Uterus (tissue), 2 donors: ENCODE measurements around the gene TMPRSS4.

Experiments
- POLR2A ChIP-seq, 2 donors: fragments of 450-650 bp; IDR thresholded peaks; one replicate each; pipeline ENCODE4 v1.6.1; 2016; ENCODE audit warnings: antibody characterized with exemption in 2 of 2, mild to moderate bottlenecking in 1 of 2, moderate library complexity in 1 of 2
- TF ChIP-seq, protein P1 (sequence below), 4 experiments: fragments of 200-600 bp in 2 of 4; fragments of 450-650 bp in 2 of 4; sonication (generic) in 2 of 4; IDR thresholded peaks; one replicate each; pipeline ENCODE4 v1.5.1; 2016 to 2019; ENCODE audit warnings: antibody characterized with exemption in 4 of 4, mild to moderate bottlenecking in 2 of 4, moderate library complexity in 1 of 4

DNA sequence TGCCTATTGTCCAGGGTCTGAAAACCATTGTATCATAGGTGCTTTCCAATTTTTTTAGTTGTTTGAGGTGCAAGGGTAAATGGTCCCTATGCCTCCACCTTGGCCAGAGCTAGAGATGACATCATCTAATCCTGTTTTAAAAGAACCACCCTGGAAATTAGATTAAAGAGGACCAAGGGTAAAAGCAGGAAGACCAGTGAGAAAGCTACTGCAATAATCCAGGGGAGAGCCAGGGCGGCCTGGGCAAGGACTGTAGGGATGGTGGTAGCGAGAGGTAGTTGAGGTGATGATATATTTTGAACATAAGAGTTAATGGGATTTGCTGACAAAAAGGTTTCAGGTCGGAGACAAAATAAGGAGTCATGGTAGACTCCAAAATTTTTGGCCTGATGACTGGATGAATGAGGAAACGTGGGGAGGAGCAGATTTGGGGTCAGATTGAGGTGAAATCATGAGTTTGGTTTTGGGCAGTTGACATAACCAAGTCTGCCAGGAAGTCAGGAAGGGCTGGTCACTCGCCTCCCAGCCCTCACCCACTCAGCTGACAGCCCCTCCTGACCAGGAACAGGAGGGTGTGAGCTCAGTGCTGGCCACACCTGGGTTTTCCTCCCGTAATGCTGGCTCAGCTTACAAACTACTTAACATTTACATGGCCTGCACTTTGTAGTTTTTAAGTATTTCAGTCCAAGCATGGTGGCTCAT, 52.7 kb downstream of the TMPRSS4 start:
- TF ChIP-seq, protein P1, sequence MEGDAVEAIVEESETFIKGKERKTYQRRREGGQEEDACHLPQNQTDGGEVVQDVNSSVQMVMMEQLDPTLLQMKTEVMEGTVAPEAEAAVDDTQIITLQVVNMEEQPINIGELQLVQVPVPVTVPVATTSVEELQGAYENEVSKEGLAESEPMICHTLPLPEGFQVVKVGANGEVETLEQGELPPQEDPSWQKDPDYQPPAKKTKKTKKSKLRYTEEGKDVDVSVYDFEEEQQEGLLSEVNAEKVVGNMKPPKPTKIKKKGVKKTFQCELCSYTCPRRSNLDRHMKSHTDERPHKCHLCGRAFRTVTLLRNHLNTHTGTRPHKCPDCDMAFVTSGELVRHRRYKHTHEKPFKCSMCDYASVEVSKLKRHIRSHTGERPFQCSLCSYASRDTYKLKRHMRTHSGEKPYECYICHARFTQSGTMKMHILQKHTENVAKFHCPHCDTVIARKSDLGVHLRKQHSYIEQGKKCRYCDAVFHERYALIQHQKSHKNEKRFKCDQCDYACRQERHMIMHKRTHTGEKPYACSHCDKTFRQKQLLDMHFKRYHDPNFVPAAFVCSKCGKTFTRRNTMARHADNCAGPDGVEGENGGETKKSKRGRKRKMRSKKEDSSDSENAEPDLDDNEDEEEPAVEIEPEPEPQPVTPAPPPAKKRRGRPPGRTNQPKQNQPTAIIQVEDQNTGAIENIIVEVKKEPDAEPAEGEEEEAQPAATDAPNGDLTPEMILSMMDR (IDR thresholded peaks at IDR 0.05), result no peak
- TF ChIP-seq POLR2A (IDR thresholded peaks at IDR 0.05), result no peak
